Globus pallidus (tissue), 1 donor: ENCODE data around the gene MAGEB3.
"Not testable (repeated sequence)": the region's sequence is repeated elsewhere in the genome, so short reads cannot be mapped to it uniquely, and the experiment has no call there.

Experiments
- DNase-seq: peaks from one replicate; pipeline ENCODE4 v3.0.0-alpha.2; 2015; ENCODE audit warnings: low spot score

The MAGEB3 gene, protein sequence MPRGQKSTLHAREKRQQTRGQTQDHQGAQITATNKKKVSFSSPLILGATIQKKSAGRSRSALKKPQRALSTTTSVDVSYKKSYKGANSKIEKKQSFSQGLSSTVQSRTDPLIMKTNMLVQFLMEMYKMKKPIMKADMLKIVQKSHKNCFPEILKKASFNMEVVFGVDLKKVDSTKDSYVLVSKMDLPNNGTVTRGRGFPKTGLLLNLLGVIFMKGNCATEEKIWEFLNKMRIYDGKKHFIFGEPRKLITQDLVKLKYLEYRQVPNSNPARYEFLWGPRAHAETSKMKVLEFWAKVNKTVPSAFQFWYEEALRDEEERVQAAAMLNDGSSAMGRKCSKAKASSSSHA

DNA sequence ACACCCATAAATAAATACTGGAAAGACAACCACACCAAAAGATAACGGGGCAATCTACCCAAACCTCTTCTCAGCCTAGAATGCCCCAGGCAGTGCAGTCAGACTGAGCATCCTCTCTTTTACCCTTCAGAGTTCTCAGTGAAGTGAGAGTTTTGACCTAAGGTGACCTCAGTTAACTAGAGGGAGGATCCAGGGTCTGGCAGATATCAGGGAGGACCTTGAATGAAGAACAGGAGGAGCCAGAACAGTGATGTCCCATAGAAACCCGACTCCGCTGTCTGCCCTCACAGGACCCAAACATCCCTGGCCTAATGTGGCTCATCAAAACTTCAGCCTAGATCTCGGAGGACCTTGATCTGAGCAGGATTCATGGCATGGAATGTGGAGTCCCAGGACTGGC lies at the start of gene MAGEB3:
MAGEB3 (plus strand) TSS at position 263 of the 400 bp plus-strand sequence. CDS start 5,268 bp downstream, outside the sequence.
- no peak for DNase-seq

- no peak for DNase-seq
Measured at GRCh38 chrX:30181353-30181752, 49.1 kb upstream of the MAGEB3 start.

GRCh38 chrX:30183554-30183953 lies 46.9 kb upstream of the MAGEB3 start:
- no peak for DNase-seq

- no peak for DNase-seq
Measured at GRCh38 chrX:30190426-30190825, 40.0 kb upstream of the MAGEB3 start.

- DNase-seq: not testable (repeated sequence)
Measured at GRCh38 chrX:30193910-30194309, 36.5 kb upstream of the MAGEB3 start.

DNA sequence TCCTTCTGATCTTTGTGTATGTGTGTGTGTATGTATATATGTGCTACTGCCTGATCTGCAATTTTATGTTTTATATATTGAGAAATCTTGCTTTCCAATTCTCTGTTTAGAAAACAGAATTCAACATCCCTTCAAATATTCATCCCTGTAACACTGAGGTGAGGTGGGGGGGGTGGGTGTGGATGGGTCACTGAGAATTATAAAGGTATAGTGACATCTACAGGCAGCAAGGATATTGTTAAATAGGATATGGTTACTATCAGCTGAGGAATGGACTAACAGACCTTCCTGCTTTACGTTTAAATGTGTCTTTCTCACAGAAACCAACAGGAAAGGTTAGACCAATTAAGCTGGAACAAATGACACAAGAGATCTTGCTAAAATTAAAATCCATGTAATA lies 34.1 kb upstream of the MAGEB3 start:
- DNase-seq: no peak

DNA sequence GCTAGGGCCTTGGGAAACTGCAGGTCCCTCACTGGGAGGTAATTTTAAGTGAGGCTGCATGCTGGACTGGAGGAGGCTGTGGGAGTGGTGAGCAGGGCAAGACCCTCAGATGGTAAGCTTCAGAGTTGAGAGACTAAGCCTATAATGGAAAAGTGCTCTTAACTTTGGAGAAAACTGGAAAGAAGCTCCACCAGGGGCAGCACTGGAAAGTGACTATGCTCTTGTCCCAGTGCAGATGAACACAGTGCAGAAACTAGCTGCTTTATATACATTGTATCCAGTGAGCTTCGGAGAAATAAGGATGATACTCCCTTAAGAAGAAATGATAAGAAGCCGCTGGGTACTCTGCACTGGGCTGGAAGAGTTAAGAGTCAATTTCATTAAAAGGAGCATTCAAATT lies 18.3 kb upstream of the MAGEB3 start:
- DNase-seq: no peak

DNA sequence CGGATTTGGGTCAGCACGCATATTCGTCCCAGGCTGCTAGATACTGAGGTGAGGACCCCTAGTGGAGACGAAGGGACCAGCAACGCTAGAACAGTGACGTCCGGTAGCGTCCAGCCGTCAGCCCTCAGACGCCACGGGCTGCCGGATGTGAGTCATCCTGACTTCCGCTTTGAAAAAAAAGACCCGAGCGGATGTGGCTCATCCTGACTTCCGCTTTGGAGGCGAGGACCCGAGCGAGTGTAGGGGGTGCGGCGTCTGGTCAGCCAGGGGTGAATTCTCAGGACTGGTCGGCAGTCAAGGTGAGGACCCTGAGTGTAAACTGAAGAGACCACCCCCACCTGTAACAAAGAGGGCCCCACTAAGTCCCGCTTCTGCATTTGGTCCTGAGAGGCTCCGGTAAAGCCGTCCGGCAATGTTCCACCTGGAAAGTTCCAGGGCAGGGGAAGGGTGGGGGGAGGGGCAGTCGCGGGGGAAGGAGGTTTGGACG lies 15.1 kb upstream of the MAGEB3 start, which contains the start of gene MAGEB2:
MAGEB2 (plus strand) TSS at position 207 of the 487 bp plus-strand sequence. CDS start 3,018 bp downstream, outside the sequence.
- no peak for DNase-seq

DNA sequence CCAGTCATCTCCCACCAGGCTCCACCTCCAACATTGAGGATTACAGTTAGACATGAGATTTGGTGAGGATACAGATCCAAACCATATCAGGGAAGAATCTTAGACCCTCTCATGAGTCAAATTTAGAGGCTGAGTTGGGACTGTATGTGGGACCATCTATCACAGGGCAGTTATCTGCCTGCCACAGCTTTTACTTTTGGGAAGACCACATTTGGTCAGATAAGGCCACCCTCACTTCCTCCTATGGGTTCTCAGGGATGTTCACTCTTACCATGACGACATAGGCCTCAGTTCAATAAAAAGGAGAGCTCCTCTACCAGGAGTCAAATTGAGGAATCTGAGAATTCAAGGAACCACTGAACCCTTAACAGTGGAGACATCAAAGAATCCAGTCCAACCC lies 13.0 kb upstream of the MAGEB3 start:
- no peak for DNase-seq

DNA sequence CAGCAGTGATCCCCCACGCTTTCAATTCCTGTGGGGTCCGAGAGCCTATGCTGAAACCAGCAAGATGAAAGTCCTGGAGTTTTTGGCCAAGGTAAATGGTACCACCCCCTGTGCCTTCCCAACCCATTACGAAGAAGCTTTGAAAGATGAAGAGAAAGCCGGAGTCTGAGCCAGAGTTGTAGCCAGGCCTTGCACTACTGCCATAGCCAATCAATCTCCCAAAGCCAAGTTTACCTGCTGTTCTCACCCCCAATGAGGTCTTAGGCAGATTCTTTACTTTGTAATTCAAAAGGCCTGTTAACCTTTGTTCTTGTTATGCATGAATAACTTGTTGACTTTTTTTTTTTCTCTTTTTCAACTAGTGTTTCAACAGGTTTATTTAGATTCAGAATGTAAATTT lies 11.1 kb upstream of the MAGEB3 start:
- no peak for DNase-seq

GRCh38 chrX:30220661-30221060 lies 9.8 kb upstream of the MAGEB3 start:
- DNase-seq: no peak

GRCh38 chrX:30224536-30224935 lies 5.9 kb upstream of the MAGEB3 start:
- no peak for DNase-seq

DNA sequence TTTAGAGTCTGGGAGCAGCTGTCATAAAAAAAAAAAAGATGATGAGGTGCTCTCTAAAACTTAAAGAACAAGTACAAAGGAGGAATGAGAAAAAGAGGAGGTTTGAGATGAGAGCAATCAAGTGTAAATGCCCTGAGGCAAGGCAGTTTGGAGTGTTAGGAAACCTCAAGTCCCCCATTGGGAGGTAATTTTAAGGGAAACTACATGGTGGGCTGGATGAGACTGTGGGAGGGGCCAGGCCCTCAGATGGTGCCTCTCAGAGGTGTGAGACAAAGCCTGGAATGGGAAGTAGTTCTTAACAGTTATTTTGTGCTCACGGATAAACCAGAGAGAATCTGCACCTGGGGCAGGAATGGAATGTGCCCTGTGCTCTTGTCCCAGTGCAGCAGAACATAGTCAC lies 1.9 kb upstream of the MAGEB3 start:
- DNase-seq: no peak

DNA sequence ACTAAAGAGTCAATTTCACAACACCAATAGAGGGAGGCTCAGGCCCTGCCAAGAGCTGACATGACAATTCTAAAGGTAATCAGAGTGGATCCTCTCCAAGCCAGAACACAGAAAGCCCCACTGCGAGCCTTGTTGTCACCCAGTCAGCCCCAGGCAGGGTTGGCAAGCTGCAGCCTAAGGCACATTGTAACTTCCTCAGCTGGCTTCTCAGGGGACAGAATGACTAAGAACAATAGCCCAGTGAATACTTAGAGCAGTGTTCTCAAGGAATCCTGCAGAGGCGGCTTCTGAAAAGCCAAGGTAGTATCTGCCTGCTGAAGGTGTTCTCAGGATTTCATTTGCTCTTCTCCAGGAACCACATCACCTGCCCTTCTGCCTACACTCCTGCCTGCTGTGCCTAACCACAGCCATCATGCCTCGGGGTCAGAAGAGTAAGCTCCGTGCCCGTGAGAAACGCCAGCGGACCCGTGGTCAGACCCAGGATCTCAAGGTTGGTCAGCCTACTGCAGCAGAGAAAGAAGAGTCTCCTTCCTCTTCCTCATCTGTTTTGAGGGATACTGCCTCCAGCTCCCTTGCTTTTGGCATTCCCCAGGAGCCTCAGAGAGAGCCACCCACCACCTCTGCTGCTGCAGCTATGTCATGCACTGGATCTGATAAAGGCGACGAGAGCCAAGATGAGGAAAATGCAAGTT lies 11.4 kb downstream of the MAGEB3 start, which contains the start of gene MAGEB4:
MAGEB4 (plus strand) TSS at position 277 of the 692 bp plus-strand sequence; CDS start at position 413, 136 bp downstream.
- DNase-seq: no peak

DNA sequence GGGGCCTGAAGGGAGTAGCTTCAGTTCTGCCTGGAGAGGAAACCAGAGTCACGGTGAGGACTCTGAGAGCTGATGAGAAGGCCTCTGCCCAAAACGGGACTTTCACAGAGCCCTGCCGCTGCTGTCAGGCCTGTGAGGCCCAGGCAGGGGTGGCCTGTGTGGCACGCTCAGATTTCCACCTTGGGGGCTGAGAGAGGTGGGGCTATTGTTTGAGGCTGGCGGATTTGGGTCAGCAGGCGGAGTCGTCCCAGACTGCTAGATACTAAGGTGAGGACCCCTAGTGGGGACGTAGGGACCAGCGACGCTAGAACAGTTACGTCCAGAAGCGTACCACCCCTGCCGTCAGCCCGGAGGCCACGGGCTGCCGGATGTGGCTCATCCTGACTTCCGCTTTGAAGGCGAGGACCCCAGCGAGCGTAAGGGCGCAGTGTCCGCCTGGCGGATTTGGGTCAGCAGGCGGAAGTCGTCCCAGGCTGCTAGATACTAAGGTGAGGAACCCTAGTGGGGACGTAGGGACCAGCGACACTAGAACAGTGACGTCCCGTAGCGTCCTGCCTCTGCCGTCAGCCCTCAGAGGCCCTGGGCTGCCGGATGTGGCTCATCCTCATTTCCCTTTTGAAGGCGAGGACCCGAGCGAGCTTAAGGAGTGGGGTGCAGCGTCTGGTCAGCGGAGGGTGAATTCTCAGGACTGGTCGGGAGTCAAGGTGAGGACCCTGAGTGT lies 16.5 kb downstream of the MAGEB3 start, which contains the start of gene MAGEB1:
MAGEB1 (plus strand) TSS at position 378 of the 721 bp plus-strand sequence. CDS start 3,348 bp downstream, outside the sequence.
- DNase-seq: no peak

DNA sequence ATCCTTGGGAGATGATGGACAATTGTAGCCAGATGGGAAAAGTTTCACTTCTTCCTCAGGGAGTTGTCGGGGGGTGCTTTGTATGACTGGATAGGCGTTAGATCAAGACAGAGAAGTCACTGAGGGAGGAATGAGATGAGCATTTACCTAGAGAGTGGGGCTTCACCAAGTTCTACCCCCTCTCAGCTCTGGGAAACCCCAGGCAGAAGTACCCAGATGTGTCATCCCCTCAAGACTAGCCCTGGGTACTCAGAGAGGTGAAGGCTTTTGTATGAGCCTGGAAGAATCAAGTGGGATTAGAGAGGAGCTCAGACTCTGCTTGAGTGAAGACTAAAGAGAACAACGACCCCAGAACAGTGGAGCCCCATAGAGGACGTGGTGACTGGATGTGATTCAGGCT lies 18.4 kb downstream of the MAGEB3 start:
- DNase-seq: no peak

GRCh38 chrX:30253257-30253656 lies 22.8 kb downstream of the MAGEB3 start:
- DNase-seq: no peak

DNA sequence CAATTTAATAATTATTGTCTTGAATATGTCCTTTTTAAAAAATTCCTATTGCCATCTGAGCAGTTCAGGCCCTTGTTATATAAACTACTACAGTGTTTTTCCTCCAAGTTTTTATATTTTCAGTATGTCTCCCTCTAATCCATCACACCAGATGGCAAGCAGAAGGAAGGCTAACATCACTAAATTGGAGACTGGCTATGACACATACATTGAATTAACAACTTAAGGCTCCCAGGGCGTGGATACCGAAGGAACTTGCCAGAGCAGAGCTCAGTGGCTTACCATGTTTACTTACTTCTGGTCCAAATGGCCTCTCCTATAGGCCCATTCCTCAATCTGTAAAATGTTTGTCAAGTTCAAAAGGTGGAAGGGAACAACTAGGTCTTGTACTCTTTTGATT lies 29.5 kb downstream of the MAGEB3 start:
- DNase-seq: no peak

GRCh38 chrX:30261012-30261411 lies 30.6 kb downstream of the MAGEB3 start:
- no peak for DNase-seq

- no peak for DNase-seq
Measured at GRCh38 chrX:30262763-30263162, 32.3 kb downstream of the MAGEB3 start.

DNA sequence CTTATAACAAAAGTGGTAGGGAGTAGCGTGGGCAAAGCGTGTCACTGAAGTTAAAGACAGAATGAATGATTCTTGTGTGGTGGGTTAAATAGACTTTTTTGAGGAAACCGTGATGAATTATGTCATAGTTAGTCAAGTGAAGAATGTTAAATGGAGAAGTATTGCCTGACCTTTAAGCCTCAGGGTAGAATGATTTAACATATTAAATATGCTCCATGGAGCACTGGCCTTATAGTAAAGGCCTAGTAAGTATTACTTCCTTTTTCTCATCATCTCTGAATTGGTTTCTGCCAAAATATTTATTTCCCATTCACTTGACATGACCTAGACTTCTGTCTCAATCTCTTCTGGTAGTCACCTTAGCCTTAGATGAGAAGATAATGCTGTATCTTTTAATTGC lies 40.2 kb downstream of the MAGEB3 start:
- no peak for DNase-seq

DNA sequence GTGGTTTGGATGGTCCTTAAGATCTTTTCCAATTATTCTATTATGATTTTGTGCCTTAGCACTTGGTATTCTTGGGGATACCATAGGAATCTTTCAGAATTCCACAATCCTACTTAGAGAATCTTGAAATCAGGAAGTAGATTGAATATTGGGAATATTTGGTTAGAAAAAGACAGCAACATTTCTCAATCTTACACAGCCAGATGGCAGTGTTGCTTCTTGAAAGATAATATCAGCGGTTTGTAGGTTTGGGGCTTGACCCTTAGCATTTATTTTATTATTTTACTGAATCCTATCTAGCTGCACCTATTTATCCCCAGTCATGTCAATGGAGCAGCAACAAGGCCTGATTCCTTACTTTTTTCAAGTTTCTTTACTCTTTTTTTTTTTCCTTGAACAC lies 45.0 kb downstream of the MAGEB3 start:
- DNase-seq: no peak
